GM18507 (cell line): ENCODE measurements around the gene ANKRD10.

Experiments
- DNase-seq: peaks from one replicate; pipeline ENCODE4 v3.0.0; 2011; ENCODE audit warnings: low read depth; ENCODE audit not compliant: insufficient read length; ENCODE audit errors: extremely low spot score
- FAIRE-seq: peaks from 2 replicates; lab custom pipeline; 2011; peaks lifted over from hg19 to GRCh38; lab: Jason Lieb, UNC

ANKRD10 gene

GRCh38 chr13:110872768-110873638, 41.9 kb downstream of the ANKRD10 start:
- DNase-seq: no peak
- no peak for FAIRE-seq

- DNase-seq: no peak
- FAIRE-seq: no peak
These were observed 42.7 kb downstream of the ANKRD10 start for GRCh38 chr13:110872034-110872767.

- no peak for FAIRE-seq
- no peak for DNase-seq
These were observed 44.8 kb downstream of the ANKRD10 start for GRCh38 chr13:110869805-110870706.

GRCh38 chr13:110869231-110869804, 45.6 kb downstream of the ANKRD10 start:
- no peak for FAIRE-seq
- DNase-seq: no peak

GRCh38 chr13:110868720-110869119, 46.1 kb downstream of the ANKRD10 start:
- DNase-seq: no peak
- no peak for FAIRE-seq

DNA sequence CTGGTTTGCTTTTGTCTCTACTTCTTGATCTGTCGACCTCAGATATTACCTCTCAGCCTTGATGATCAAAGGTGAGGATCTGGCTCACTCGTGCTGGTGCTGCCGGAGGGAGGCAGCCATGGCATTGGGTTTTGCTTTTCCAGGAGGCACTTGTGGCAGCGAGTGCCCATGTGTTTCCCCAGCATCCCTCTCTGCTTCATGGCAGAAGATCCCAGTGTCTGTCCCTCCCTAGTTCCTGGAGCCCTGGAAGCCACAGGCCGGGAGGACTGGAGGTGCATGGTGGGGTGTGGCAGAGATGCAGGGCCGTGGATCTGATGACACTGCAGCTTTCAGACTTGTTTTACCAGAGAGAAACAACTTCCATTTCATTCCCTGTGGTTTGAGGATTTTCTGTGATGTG, 47.5 kb downstream of the ANKRD10 start:
- DNase-seq (no peak), FAIRE-seq (no peak)

DNA sequence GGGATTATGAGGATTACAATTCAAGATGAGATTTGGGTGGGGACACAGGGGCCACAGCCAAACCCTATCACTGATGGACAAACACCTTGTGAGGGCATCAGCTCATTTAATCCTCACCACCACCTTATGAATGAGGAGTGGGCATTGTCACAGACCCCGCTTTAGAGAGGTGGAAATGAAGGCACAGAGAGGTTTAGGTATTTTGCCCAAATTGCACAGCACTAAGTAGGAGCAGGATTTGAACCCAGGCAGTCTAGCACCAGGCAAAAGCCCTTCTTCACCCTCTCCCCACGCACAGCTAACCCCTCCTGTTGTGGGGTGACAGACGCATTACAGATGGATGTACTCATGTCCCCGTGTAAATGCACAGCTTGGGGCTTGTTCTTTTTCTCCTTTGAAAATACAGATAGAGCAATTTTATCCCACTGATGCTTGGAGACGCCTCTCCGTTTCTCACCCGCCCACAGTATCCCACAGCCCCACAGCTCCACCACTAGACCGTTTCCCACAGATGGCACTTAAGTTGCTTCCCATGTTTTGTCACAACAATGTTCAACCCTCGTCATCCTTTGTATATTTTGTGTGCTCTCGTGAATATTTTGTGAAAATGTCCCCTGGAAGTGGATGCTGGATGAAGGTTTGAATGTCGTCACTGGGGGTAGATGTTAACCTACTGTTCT, 48.2 kb downstream of the ANKRD10 start:
- DNase-seq: no peak
- FAIRE-seq: no peak

DNA sequence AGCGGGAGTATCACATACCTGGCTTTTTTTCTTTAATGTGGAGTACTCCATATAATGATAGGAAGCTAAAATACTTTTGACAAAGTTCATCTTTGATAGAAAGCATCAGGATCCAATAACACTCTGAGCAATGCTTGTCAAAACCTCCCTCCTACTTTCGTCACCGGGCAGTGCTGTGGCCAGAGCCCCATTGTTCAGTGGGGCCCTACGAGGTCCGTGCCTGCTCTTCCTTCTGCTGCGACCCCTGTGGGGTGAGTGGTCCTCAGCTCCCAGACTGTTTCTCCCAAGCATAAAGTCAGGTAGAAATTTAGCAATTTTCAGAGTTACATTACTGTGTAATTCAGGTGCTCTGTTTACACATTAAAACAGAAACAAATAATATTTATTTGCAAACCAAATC, 51.2 kb downstream of the ANKRD10 start:
- no peak for FAIRE-seq
- no peak for DNase-seq

DNA sequence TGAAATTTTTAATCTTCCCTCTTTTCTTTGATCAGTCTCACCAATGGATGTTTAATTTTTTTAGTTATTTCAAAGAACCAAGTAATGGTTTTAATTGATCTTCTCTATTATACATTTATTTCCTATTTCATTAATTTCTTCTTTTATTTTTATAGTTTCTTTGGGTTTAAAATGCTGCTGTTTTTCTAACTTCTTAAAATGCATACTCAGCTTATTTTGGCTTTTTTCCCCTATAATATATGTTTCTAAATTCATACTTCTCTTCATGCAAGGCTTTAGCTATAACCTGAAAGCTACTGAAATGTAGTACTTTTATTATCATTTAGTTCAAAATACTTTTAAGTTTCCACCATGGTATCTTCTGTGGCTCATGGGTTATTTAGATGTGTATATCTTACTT, 53.9 kb downstream of the ANKRD10 start:
- FAIRE-seq (no peak), DNase-seq (no peak)

DNA sequence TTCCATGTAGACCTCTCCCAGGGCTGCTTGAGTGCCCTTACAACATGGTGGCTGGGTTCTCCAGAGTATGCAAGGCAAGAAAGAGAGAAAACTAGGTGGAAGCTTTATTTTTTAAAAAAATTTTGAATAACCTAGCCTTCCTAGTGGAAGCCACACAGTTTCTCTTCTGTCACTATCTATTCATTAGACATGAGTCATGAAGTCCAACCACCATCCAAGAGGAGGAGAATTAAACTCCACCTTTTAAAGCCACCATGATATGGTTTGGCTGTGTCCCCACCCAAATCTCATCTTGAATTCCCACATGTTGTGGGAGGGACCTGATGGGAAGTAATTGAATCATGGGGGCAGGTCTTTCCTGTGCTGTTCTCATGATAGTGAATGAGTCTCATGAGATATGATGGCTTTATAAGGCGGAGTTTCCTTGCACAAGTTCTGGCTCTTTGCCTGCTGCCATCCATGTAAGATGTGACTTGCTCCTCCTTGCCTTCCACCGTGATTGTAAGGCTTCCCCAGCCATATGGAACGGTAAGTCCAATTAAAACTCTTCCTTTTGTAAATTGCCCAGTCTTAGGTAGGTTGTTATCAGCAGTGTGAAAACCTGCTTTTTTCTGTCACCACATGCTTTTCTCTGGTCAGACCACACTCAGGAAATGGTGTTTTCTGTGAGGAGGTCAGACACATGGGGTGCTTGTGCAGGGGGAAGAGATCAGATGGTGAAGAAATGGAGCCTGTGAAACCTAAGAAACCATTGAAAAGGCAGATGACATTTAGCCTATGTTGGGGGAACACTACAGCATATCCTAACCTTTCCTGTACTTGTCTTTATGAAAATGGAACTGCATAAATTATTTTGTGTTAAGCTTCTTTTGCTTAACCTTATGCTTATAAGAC, 57.7 kb downstream of the ANKRD10 start:
- FAIRE-seq (peak; percentile 29), DNase-seq (no peak)

GRCh38 chr13:110855363-110855762, 59.5 kb downstream of the ANKRD10 start:
- FAIRE-seq (no peak), DNase-seq (no peak)

DNA sequence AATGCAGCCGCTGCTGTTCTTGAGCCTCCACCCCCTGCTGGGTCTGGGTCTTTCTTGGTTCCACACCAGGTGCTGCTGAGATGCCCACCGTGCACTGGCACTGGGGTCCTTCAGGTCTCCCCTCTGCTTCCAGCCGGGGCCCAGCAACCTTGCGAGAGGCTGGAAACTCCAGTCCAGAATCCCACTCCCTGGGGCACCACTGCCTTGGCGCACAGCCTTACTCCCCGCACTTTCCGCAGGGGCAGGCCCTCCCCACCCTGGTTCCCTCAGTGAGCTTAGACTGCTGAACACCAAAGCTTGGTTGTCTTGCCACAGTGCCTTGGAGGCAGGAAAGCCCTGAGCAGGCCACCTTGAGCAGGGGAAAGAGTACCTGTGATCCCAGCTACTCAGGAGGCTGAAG, 60.0 kb downstream of the ANKRD10 start:
- FAIRE-seq (no peak), DNase-seq (no peak)

GRCh38 chr13:110853235-110853721, 61.6 kb downstream of the ANKRD10 start:
- DNase-seq (no peak), FAIRE-seq (no peak)

DNA sequence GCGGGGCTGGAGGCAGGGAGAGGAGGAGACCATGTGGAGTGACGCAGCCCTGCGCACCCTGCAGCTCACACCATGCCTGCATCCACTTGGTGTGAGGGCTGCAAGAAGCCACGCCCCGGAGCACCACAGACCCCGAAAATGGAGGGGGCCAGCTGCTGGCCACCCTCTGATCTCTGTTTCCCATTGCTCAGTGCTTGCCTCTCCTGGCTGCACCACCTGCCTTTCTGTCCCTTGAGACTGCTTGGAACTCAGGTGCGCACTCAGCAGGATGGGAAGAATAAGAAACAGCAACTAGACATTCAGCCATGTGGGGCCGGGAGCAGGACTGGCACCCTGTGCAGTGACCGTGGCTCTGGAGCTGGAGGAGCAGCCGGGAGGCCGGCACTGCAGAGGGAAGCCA, 64.0 kb downstream of the ANKRD10 start:
- DNase-seq: no peak
- FAIRE-seq: no peak

GRCh38 chr13:110850006-110850405, 64.9 kb downstream of the ANKRD10 start:
- FAIRE-seq (no peak), DNase-seq (no peak)

GRCh38 chr13:110845520-110845919, 69.3 kb downstream of the ANKRD10 start:
- FAIRE-seq (no peak), DNase-seq (no peak)

DNA sequence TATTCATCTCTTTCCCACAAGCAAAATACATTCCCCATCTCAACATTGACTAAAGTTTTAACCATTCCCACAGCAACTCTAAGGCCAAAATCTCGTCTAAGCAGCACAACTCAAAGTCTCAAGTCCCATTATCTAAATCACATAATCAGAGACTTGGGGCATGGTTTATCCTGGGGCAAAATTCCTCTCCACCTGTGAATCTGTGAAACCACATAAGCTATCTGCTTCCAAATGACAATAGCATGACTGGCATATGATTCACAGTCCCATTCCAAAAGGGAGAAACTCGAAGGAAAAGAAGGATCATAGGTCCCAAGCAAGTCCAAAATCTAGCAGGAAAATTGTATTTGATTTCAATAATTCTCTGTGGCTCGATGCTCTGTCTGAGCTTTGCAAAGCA, 73.0 kb downstream of the ANKRD10 start:
- DNase-seq (no peak), FAIRE-seq (no peak)

DNA sequence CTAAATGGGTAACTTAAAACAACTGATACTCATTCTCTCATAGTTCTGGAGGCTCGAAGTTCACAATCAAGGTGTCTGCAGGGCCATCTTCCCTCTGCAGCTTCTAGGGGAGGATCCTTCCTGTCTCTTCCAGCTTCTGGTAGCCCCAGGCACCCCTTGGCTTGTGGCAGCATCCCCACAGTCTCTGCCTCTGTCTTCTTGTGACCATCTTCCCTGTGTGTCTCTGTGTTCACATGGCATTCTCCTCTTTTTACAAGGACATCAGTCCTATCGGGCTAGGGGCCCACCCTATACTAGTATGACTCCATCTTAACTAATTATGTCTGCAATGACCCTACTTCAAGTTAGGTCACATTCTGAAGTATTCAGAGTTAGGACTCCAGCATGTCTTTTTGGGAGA, 73.5 kb downstream of the ANKRD10 start:
- no peak for DNase-seq
- FAIRE-seq: no peak
